Medulla oblongata (tissue), 1 donor: ENCODE results near the gene SYNM.
"Not testable (repeated sequence)": the region's sequence is repeated elsewhere in the genome, so short reads cannot be mapped to it uniquely, and the experiment has no call there.

ENCODE experiments used
- DNase-seq: peaks from one replicate; pipeline ENCODE4 v3.0.0-alpha.2; 2015; ENCODE audit errors: extremely low spot score

SYNM gene

GRCh38 chr15:99104788-99105513, at the start of gene SYNM:
TSS of gene SYNM (plus strand) at chr15:99105080. CDS start at chr15:99105200, 120 bp downstream.
- peak; percentile 90 for DNase-seq

- no peak for DNase-seq
Measured at GRCh38 chr15:99055555-99056134, 49.2 kb upstream of the SYNM start.

- no peak for DNase-seq
Measured at GRCh38 chr15:99057020-99057419, 47.9 kb upstream of the SYNM start.

- DNase-seq, result no peak
Measured at GRCh38 chr15:99057697-99058420, 47.0 kb upstream of the SYNM start.

GRCh38 chr15:99058421-99058870, 46.4 kb upstream of the SYNM start:
- no peak for DNase-seq

GRCh38 chr15:99059010-99059981, 45.6 kb upstream of the SYNM start:
- peak; percentile 55 for DNase-seq

- not testable (repeated sequence) for DNase-seq
Measured at GRCh38 chr15:99060186-99060585, 44.7 kb upstream of the SYNM start.

GRCh38 chr15:99062226-99062625, 42.7 kb upstream of the SYNM start:
- DNase-seq, result no peak

GRCh38 chr15:99068186-99068585, 36.7 kb upstream of the SYNM start:
- DNase-seq, result no peak

GRCh38 chr15:99070208-99070607, 34.7 kb upstream of the SYNM start:
- DNase-seq, result no peak

- no peak for DNase-seq
Measured at GRCh38 chr15:99071091-99071680, 33.7 kb upstream of the SYNM start.

GRCh38 chr15:99073008-99073717, 31.7 kb upstream of the SYNM start:
- no peak for DNase-seq

- no peak for DNase-seq
Measured at GRCh38 chr15:99074446-99074845, 30.4 kb upstream of the SYNM start.

- not testable (repeated sequence) for DNase-seq
Measured at GRCh38 chr15:99075059-99075652, 29.7 kb upstream of the SYNM start.

- DNase-seq, result no peak
Measured at GRCh38 chr15:99076109-99076508, 28.8 kb upstream of the SYNM start.

GRCh38 chr15:99076555-99077308, 28.1 kb upstream of the SYNM start:
- peak; percentile 85 for DNase-seq

GRCh38 chr15:99082798-99083197, 22.1 kb upstream of the SYNM start:
- DNase-seq, result no peak

GRCh38 chr15:99084965-99085364, 19.9 kb upstream of the SYNM start:
- DNase-seq, result no peak
